ENCODE results near the gene MPPE1.

Gene MPPE1

GRCh38 chr18:11891737-11892136 is 16.4 kb downstream of the MPPE1 start:
- no peak overlapping the region for H3K4me3 ChIP-seq (ENCODE audit: control insufficient read depth, low read depth, low read length)
- TF ChIP-seq, protein P1, sequence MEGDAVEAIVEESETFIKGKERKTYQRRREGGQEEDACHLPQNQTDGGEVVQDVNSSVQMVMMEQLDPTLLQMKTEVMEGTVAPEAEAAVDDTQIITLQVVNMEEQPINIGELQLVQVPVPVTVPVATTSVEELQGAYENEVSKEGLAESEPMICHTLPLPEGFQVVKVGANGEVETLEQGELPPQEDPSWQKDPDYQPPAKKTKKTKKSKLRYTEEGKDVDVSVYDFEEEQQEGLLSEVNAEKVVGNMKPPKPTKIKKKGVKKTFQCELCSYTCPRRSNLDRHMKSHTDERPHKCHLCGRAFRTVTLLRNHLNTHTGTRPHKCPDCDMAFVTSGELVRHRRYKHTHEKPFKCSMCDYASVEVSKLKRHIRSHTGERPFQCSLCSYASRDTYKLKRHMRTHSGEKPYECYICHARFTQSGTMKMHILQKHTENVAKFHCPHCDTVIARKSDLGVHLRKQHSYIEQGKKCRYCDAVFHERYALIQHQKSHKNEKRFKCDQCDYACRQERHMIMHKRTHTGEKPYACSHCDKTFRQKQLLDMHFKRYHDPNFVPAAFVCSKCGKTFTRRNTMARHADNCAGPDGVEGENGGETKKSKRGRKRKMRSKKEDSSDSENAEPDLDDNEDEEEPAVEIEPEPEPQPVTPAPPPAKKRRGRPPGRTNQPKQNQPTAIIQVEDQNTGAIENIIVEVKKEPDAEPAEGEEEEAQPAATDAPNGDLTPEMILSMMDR (conservative IDR thresholded peaks at IDR 0.05; ENCODE audit: control insufficient read depth, insufficient read depth, low read depth, low read length), result no peak
- DNase-seq (ENCODE audit: low read depth), result no peak

- TF ChIP-seq, protein P1 (conservative IDR thresholded peaks at IDR 0.05; ENCODE audit: control insufficient read depth, insufficient read depth, low read depth, low read length), result no peak
- DNase-seq (ENCODE audit: low read depth), result no peak
- H3K4me3 ChIP-seq (ENCODE audit: control insufficient read depth, low read depth, low read length), result no peak overlapping the region
Measured at GRCh38 chr18:11889284-11889683, 18.8 kb downstream of the MPPE1 start.

DNA sequence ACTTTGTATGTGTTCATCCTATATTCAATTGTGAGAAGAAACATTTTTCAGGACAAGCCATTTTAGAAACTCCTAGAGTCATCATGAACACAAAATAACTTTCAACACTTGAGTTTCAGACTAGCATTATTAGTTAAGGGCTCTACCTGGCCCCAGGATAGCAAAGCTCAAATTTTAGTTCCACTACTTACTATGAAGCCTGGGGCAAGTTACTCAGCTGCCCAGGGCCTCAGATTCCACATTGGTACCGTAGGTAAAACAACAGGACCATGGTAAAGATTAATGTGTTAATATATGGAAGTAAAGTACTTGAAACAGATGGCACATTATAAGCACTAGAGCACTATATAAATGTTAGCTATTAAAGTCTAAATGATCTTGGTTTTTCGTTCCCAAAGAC is 19.4 kb downstream of the MPPE1 start:
- no peak overlapping the region for H3K4me3 ChIP-seq (ENCODE audit: control insufficient read depth, low read depth, low read length)
- DNase-seq (ENCODE audit: low read depth), result no peak
- TF ChIP-seq, protein P1 (conservative IDR thresholded peaks at IDR 0.05; ENCODE audit: control insufficient read depth, insufficient read depth, low read depth, low read length), result no peak

DNA sequence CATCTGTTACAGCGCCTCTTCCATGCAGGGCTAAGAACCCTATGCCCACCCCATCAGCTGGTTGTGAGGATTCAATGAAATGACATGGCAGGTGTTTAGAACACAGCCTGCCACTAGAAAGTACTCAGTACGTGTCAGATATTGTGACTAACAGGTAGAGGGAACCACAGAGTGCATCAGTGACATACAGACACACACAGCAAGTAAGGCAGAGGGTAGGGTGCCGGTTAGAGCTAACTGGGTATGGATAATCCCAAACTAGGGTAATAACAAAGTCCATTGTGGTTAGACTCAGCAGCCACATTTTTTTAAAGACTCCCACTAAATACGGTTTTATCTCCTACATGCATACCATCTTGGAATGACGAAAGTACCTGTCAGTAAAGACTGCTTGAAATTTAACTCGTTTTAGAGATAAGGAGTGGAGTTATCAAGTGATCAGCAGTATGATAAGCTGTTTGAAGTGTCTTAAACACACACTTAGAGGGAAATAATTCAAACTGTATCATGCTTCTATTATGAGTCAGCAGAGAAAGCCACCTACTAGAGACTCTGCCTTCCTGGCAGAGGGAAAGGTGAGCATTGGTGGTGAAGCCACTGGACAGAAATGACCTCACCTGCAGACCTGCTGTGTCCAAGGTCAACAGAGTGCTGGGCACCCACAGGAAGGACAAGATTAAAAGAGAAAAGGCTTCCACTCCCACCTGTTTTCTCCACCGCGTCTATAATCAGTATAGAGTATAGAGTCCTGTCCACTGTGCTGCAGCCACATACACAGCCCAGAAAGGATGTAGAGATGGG is 20.6 kb downstream of the MPPE1 start:
- TF ChIP-seq, protein P1 (conservative IDR thresholded peaks at IDR 0.05; ENCODE audit: control insufficient read depth, insufficient read depth, low read depth, low read length), result no peak
- no peak for DNase-seq (ENCODE audit: low read depth)
- H3K4me3 ChIP-seq (ENCODE audit: control insufficient read depth, low read depth, low read length), result no peak overlapping the region

DNA sequence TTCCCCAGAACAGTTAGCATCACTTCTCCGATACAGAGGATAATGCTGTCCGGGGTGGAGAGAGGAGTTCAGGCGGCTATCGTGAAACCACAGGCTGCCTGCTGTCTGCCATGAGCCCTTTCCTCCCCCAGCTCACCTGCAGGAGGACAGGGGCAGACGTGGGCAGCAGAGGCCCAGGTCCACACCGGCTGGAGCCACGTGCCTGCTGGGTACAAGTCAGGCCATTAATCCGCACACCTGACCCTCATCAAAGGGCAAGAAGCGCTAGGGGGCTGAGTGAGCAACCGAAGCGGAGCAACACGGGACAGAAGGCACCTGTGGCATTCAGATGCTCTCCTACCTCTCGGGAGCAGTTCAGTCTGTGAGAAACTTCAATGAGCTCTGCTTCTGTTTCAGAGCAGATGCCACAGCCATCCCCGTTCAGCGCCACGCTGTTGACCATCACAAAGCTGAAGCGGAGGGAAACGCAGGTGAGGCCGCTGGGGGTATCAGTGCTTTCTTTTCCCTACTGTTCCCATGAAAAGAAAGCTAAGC is 21.5 kb downstream of the MPPE1 start:
- H3K4me3 ChIP-seq (ENCODE audit: control insufficient read depth, low read depth, low read length), result no peak overlapping the region
- TF ChIP-seq, protein P1 (conservative IDR thresholded peaks at IDR 0.05; ENCODE audit: control insufficient read depth, insufficient read depth, low read depth, low read length), result no peak
- DNase-seq (ENCODE audit: low read depth), result no peak

DNA sequence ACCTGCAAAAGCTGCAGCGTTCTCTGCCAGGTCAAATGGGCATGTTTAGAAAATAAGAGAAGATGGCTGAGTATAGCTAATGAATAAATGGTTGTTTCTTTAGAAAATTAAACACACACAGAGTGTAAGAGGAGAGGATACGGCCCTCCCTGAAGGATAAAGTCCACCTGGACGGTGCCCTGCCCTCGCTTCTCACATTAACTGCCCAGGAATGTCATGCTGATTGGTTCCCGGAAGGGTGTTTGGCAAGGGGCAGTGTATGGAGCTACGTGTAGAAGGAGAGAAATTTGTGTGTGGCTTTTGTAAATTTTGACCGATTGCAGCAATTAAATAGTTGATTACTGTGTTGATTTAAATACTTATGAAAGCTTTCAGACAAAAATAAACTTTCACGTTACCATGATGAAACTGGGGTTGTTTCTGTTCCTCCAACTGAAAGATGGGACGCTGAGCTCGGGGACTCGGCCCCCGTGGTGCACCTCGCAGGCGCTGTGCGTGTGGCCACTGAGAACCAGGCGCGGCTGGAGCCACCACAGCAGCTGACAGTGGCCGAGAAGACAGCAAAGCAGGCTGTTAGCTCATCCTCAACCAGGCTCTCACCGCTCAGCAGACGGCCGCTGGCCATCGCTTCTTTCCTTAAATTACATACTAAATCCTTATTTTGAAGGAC is 22.7 kb downstream of the MPPE1 start:
- H3K4me3 ChIP-seq (ENCODE audit: control insufficient read depth, low read depth, low read length), result no peak overlapping the region
- no peak for DNase-seq (ENCODE audit: low read depth)
- TF ChIP-seq, protein P1 (conservative IDR thresholded peaks at IDR 0.05; ENCODE audit: control insufficient read depth, insufficient read depth, low read depth, low read length), result no peak
